HL-60 (cell line): ENCODE data around the gene TAF4B.

Source experiments
- DNase-seq, 2 experiments: peaks; one replicate each; pipeline ENCODE4 v3.0.0-alpha.2; 2010 to 2020; ENCODE audit warnings: low read depth in 1 of 2, low spot score in 1 of 2
- H3K27ac ChIP-seq: fragments of 250-450 bp; sonication (Bioruptor Pico); replicated peaks from 2 replicates; pipeline ENCODE4 v1.5.1; 2020; ENCODE audit warnings: mild to moderate bottlenecking, moderate library complexity
- H3K27me3 ChIP-seq: fragments of 250-450 bp; sonication (Bioruptor Pico); 2 replicates; pipeline ENCODE4 v1.5.1; 2021; ENCODE audit warnings: mild to moderate bottlenecking, moderate library complexity; ENCODE audit not compliant: insufficient read depth, poor library complexity, severe bottlenecking
- H3K4me3 ChIP-seq: replicated peaks from 2 replicates; pipeline ENCODE4 v1.5.1; 2011; ENCODE audit warnings: mild to moderate bottlenecking, control low read depth, low read length; ENCODE audit not compliant: insufficient read depth
- CTCF ChIP-seq: IDR thresholded peaks from one replicate; pipeline ENCODE4 v1.5.1; 2011; ENCODE audit warnings: low read length, control low read depth, inconsistent platforms; ENCODE audit not compliant: insufficient read depth
- GABPA ChIP-seq: IDR thresholded peaks from 2 replicates; pipeline ENCODE4 v1.6.1; 2012; ENCODE audit warnings: low read depth
- POLR2AphosphoS5 ChIP-seq: IDR thresholded peaks from 2 replicates; pipeline ENCODE4 v1.6.1; 2012; ENCODE audit warnings: low read depth
- REST ChIP-seq: IDR thresholded peaks from 2 replicates; pipeline ENCODE4 v1.6.1; 2012; ENCODE audit warnings: low read depth; ENCODE audit not compliant: insufficient replicate concordance
- SPI1 ChIP-seq: IDR thresholded peaks from 2 replicates; pipeline ENCODE4 v1.6.1; 2012; ENCODE audit warnings: low read depth, mild to moderate bottlenecking, borderline replicate concordance
- long read RNA-seq: library from polyadenylated mRNA; unstranded; transcript quantifications from one replicate; pipeline ENCODE4 v2.0.0, GENCODE V29; 2020

Gene TAF4B
- long read RNA-seq, full-length matches to known transcripts: 86 of 135 reads
- long read RNA-seq, partial matches to known transcripts: 29 of 135 reads
- long read RNA-seq, other reads (novel, unspliced or antisense): 20 of 135 reads

- peak; percentile 92 to 96 for DNase-seq
- Histone ChIP-seq H3K27me3 (no peaks in the 10 kb centered on the region), H3K27ac (peak within 1 kb of the TSS; percentile 91), H3K4me3 (peak within 1 kb of the TSS; percentile 97)
- peak; percentile 96 for TF ChIP-seq POLR2AphosphoS5
- TF ChIP-seq GABPA: no peak; the same call in 1 of the 2 replicates
- peak; percentile 70 for TF ChIP-seq REST
- peak; percentile 14; the same call in 1 of the 2 replicates for TF ChIP-seq SPI1
- TF ChIP-seq CTCF: no peak
Measured at GRCh38 chr18:26226229-26227050, at the start of gene TAF4B. TAF4B (plus strand) TSS chr18:26226445; CDS start chr18:26226934, 489 bp downstream.

- Histone ChIP-seq H3K27me3 (no peaks in the 10 kb centered on the region), H3K4me3 (no peak overlapping the region), H3K27ac (no peak overlapping the region)
- no peak for DNase-seq
- TF ChIP-seq POLR2AphosphoS5 (no peak), SPI1 (no peak), REST (no peak), CTCF (no peak), GABPA (no peak)
Measured at GRCh38 chr18:26181343-26181826, 44.9 kb upstream of the TAF4B start.

GRCh38 chr18:26183395-26184112 lies 42.7 kb upstream of the TAF4B start:
- Histone ChIP-seq H3K27ac (no peak overlapping the region), H3K27me3 (no peaks in the 10 kb centered on the region), H3K4me3 (no peak overlapping the region)
- no peak for DNase-seq
- TF ChIP-seq SPI1: no peak
- TF ChIP-seq CTCF: no peak
- no peak for TF ChIP-seq REST
- no peak for TF ChIP-seq POLR2AphosphoS5
- no peak for TF ChIP-seq GABPA
